ENCODE data around the gene COL15A1. TPM values are rescaled to one million over a fixed set of nuclear protein-coding genes. Genes with fewer than 3 reads are reported as not detected.

COL15A1 gene
- total and polyA plus RNA-seq, 2 donors (not counting 1 experiment from before 2014, with no cell fraction given): not detected

DNA sequence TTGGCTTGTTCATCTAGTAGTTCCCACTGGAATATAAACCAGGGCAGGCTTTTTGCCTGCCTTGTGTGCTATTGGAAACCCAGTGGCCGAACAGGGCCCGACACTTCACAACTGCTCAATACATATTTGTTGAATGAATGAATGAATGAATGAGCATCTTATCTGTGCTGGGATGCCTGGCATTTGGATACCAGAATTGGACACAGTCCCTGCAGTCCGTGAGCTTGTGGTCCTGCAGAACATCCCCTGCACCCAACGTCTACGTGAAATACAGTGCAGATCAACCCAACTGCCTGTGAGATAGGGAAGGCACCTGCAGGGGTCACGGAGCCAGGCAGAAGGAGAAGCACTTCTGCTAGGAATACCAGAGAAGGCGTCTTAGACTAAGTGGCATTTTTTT, 30.0 kb upstream of the COL15A1 start:
- no peak overlapping the region for H3K27ac ChIP-seq (ENCODE audit: low read length in 2 of 2)
- DNase-seq (no peak), ATAC-seq (ENCODE audit: low read depth) (no peak)
- H3K79me2 ChIP-seq (ENCODE audit: control insufficient read depth, insufficient read depth, low read length): no peaks in the 10 kb centered on the region
- H3K4me3 ChIP-seq (ENCODE audit: control extremely low read depth in 1 of 5, extremely low read depth in 1 of 5, insufficient read depth in 1 of 5, low read depth in 2 of 5, low read length in 4 of 5): no peak overlapping the region
- H2AFZ ChIP-seq (ENCODE audit: insufficient read depth, low read depth, low read length, poor library complexity, severe bottlenecking): no peak overlapping the region
- ChIA-PET POLR2A (no interaction called here), CTCF (no interaction called here)
- H3K36me3 ChIP-seq (replicated peaks in 1 of 2; ENCODE audit: control extremely low read depth in 1 of 2, control insufficient read depth in 1 of 2, extremely low read depth in 1 of 2, insufficient read depth in 2 of 2, low read length in 1 of 2): no peaks in the 10 kb centered on the region
- no peaks in the 10 kb centered on the region for H3K9me3 ChIP-seq (ENCODE audit: control extremely low read depth in 1 of 3, control insufficient read depth in 2 of 3, insufficient read depth in 1 of 3, low read length in 2 of 3)
- no peaks in the 10 kb centered on the region for H3K9me3 Mint-ChIP-seq (ENCODE audit: insufficient read depth)
- no peak overlapping the region for H3K27ac Mint-ChIP-seq
- H3K4me3 Mint-ChIP-seq: no peak overlapping the region
- peaks cover 12% of the 10 kb centered on the region for H3K27me3 Mint-ChIP-seq
- TF ChIP-seq CTCF (IDR thresholded peaks at IDR 0.05) (no peak), EZH2 (IDR thresholded peaks at IDR 0.05; ENCODE audit: borderline replicate concordance, insufficient read depth, low read depth, low read length, poor library complexity, severe bottlenecking) (no peak)
- no peak overlapping the region for H3K9ac ChIP-seq (ENCODE audit: low read length)
- H3K4me1 ChIP-seq (ENCODE audit: control insufficient read depth in 2 of 2, insufficient read depth in 2 of 2, low read length in 2 of 2): no peaks in the 10 kb centered on the region
- WGBS (ENCODE audit: insufficient coverage): 100% methylated on average over 1 of the region's 7 CpGs
- H3K4me1 Mint-ChIP-seq: no peaks in the 10 kb centered on the region
- H3K4me2 ChIP-seq (replicated peaks; ENCODE audit: low read depth, low read length, poor library complexity, severe bottlenecking): no peak overlapping the region
- intact Hi-C loops (cut with micrococcal nuclease): no loop called here
- no peaks in the 10 kb centered on the region for H4K20me1 ChIP-seq (ENCODE audit: control insufficient read depth, insufficient read depth, low read length, poor library complexity, severe bottlenecking)
- no peaks in the 10 kb centered on the region for H3K27me3 ChIP-seq (replicated peaks in 1 of 4; ENCODE audit: control extremely low read depth in 1 of 4, control insufficient read depth in 3 of 4, insufficient read depth in 4 of 4, low read length in 3 of 4)

DNA sequence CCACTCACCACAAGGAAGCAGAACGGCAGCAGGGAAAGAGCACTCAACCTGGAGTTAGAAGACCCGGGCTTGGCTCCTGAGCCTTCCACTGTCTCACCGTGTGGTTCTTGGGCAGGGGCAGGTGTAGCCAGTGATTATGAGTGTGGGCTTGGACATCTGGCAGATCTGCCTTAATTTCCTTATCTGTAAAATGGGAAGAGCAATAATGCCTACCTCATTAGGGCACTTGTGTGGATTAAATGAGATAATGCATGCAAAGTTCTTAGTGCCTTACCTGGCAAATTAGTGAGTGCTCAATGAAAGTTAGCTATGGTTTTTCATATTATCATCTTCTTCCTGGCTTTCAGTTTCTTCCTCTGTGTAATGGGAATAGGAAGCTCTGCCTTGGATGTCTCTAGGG, 28.1 kb upstream of the COL15A1 start:
- Histone ChIP-seq H3K79me2 (ENCODE audit: control insufficient read depth, insufficient read depth, low read length) (no peaks in the 10 kb centered on the region), H2AFZ (ENCODE audit: insufficient read depth, low read depth, low read length, poor library complexity, severe bottlenecking) (no peak overlapping the region), H3K27ac (ENCODE audit: low read length in 2 of 2) (no peak overlapping the region), H3K4me3 (ENCODE audit: control extremely low read depth in 1 of 5, extremely low read depth in 1 of 5, insufficient read depth in 1 of 5, low read depth in 2 of 5, low read length in 4 of 5) (no peak overlapping the region), H4K20me1 (ENCODE audit: control insufficient read depth, insufficient read depth, low read length, poor library complexity, severe bottlenecking) (no peaks in the 10 kb centered on the region), H3K4me2 (replicated peaks; ENCODE audit: low read depth, low read length, poor library complexity, severe bottlenecking) (no peak overlapping the region), H3K27me3 (replicated peaks in 1 of 4; ENCODE audit: control extremely low read depth in 1 of 4, control insufficient read depth in 3 of 4, insufficient read depth in 4 of 4, low read length in 3 of 4) (no peaks in the 10 kb centered on the region), H3K9me3 (ENCODE audit: control extremely low read depth in 1 of 3, control insufficient read depth in 2 of 3, insufficient read depth in 1 of 3, low read length in 2 of 3) (no peaks in the 10 kb centered on the region), H3K4me1 (ENCODE audit: control insufficient read depth in 2 of 2, insufficient read depth in 2 of 2, low read length in 2 of 2) (no peaks in the 10 kb centered on the region), H3K9ac (ENCODE audit: low read length) (no peak overlapping the region), H3K36me3 (replicated peaks in 1 of 2; ENCODE audit: control extremely low read depth in 1 of 2, control insufficient read depth in 1 of 2, extremely low read depth in 1 of 2, insufficient read depth in 2 of 2, low read length in 1 of 2) (no peaks in the 10 kb centered on the region)
- intact Hi-C loops (cut with micrococcal nuclease): no loop called here
- DNase-seq: no peak
- Mint-ChIP-seq H3K27me3 (peaks cover 12% of the 10 kb centered on the region), H3K4me1 (no peaks in the 10 kb centered on the region), H3K9me3 (ENCODE audit: insufficient read depth) (no peaks in the 10 kb centered on the region), H3K27ac (no peak overlapping the region), H3K4me3 (no peak overlapping the region)
- CTCF ChIA-PET: no interaction called here
- ATAC-seq (ENCODE audit: low read depth): no peak
- POLR2A ChIA-PET: no interaction called here
- no CpG with 5 or more reads among the region's 3 CpGs for WGBS (ENCODE audit: insufficient coverage)
- TF ChIP-seq CTCF (IDR thresholded peaks at IDR 0.05): no peak
- no peak for TF ChIP-seq EZH2 (IDR thresholded peaks at IDR 0.05; ENCODE audit: borderline replicate concordance, insufficient read depth, low read depth, low read length, poor library complexity, severe bottlenecking)
